Gastrocnemius medialis (tissue), 4 donors: ENCODE data around the gene CACNA1C.

Experiments
- POLR2A ChIP-seq, 2 donors: fragments of 450-650 bp; IDR thresholded peaks; one replicate each; pipeline ENCODE4 v1.6.1; 2017; ENCODE audit warnings: antibody characterized with exemption in 2 of 2, mild to moderate bottlenecking in 2 of 2, moderate library complexity in 2 of 2
- TF ChIP-seq, protein P1 (sequence below), 5 experiments: fragments of 450-650 bp in 3 of 5; fragments of 200-600 bp in 2 of 5; sonication (generic) in 2 of 5; IDR thresholded peaks in 4 of 5; conservative IDR thresholded peaks in 1 of 5; 1 replicate in 4 of 5; 2 replicates in 1 of 5; pipeline ENCODE4 v1.5.1; 2016 to 2019; ENCODE audit warnings: antibody characterized with exemption in 5 of 5, mild to moderate bottlenecking in 3 of 5, moderate library complexity in 3 of 5

DNA sequence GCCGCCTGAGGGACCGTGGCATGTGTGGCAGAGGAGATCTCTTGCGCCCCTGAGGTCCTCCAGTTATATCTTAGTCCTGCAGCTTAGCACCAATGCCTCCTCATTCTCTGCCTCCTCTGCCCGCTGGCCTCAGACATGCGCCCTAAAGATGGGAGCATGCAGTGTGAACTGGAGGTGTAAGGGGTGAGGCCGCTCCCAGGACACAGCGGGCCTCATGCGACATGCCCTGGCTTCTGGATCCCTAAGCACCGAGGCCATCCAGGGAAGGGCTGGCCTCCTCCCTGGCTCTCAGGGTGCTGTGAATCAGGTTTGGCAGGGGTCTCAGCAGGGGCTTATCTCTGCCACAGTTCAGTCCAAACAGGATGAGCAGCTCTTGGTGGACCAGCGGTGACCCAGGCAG lies 86.9 kb downstream of the CACNA1C start:
- no peak for TF ChIP-seq POLR2A (IDR thresholded peaks at IDR 0.05)
- TF ChIP-seq, protein P1, sequence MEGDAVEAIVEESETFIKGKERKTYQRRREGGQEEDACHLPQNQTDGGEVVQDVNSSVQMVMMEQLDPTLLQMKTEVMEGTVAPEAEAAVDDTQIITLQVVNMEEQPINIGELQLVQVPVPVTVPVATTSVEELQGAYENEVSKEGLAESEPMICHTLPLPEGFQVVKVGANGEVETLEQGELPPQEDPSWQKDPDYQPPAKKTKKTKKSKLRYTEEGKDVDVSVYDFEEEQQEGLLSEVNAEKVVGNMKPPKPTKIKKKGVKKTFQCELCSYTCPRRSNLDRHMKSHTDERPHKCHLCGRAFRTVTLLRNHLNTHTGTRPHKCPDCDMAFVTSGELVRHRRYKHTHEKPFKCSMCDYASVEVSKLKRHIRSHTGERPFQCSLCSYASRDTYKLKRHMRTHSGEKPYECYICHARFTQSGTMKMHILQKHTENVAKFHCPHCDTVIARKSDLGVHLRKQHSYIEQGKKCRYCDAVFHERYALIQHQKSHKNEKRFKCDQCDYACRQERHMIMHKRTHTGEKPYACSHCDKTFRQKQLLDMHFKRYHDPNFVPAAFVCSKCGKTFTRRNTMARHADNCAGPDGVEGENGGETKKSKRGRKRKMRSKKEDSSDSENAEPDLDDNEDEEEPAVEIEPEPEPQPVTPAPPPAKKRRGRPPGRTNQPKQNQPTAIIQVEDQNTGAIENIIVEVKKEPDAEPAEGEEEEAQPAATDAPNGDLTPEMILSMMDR (IDR thresholded peaks at IDR 0.05 in 4 of 5, conservative IDR thresholded peaks at IDR 0.05 in 1 of 5) = no peak
